HEK293T (cell line): ENCODE data around the gene MAGEA4.

ENCODE experiments used
- FOXK2 ChIP-seq: fragments of 450-650 bp; IDR thresholded peaks from 2 replicates; pipeline ENCODE4 v1.6.1; 2016; ENCODE audit warnings: mild to moderate bottlenecking
- LEF1 ChIP-seq: fragments of 450-650 bp; IDR thresholded peaks from 2 replicates; pipeline ENCODE4 v1.6.1; 2017; ENCODE audit warnings: mild to moderate bottlenecking, borderline replicate concordance
- PKNOX1 ChIP-seq: fragments of 450-650 bp; IDR thresholded peaks from 2 replicates; pipeline ENCODE4 v1.6.1; 2016
- SP1 ChIP-seq: fragments of 450-650 bp; IDR thresholded peaks from 2 replicates; pipeline ENCODE4 v1.6.1; 2017
- ZNF384 ChIP-seq: fragments of 450-650 bp; IDR thresholded peaks from 2 replicates; pipeline ENCODE4 v1.6.1; 2016

GRCh38 chrX:151919610-151920009, 6.9 kb downstream of the MAGEA4 start:
- no peak for TF ChIP-seq LEF1
- no peak for TF ChIP-seq PKNOX1
- TF ChIP-seq FOXK2, result no peak
- no peak for TF ChIP-seq ZNF384
- TF ChIP-seq SP1, result no peak
